ENCODE results near the gene SCFD2.
A peak's percentile ranks its signal among the peaks of the same experiment; 100 is the strongest.
"Not testable (repeated sequence)": the region's sequence is repeated elsewhere in the genome, so short reads cannot be mapped to it uniquely, and the experiment has no call there.

SCFD2 gene

GRCh38 chr4:52838729-52839586 is 526.9 kb downstream of the SCFD2 start:
- H3K36me3 Mint-ChIP-seq (ENCODE audit: low read depth) = no peaks in the 10 kb centered on the region
- no peaks in the 10 kb centered on the region for H3K27me3 Mint-ChIP-seq (ENCODE audit: low read depth)
- H3K4me3 Mint-ChIP-seq = peak overlapping the region in 1 of 3 experiments; percentile 24
- TF ChIP-seq, protein P1, sequence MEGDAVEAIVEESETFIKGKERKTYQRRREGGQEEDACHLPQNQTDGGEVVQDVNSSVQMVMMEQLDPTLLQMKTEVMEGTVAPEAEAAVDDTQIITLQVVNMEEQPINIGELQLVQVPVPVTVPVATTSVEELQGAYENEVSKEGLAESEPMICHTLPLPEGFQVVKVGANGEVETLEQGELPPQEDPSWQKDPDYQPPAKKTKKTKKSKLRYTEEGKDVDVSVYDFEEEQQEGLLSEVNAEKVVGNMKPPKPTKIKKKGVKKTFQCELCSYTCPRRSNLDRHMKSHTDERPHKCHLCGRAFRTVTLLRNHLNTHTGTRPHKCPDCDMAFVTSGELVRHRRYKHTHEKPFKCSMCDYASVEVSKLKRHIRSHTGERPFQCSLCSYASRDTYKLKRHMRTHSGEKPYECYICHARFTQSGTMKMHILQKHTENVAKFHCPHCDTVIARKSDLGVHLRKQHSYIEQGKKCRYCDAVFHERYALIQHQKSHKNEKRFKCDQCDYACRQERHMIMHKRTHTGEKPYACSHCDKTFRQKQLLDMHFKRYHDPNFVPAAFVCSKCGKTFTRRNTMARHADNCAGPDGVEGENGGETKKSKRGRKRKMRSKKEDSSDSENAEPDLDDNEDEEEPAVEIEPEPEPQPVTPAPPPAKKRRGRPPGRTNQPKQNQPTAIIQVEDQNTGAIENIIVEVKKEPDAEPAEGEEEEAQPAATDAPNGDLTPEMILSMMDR (IDR thresholded peaks at IDR 0.05; ENCODE audit: unreplicated experiment in 3 of 3) = no peak
- peak overlapping the region; percentile 81 to 94 (median 84) for H3K27ac Mint-ChIP-seq
- peaks cover 66% of the 10 kb centered on the region for H3K4me1 Mint-ChIP-seq
- H3K9me3 Mint-ChIP-seq = no peaks in the 10 kb centered on the region

GRCh38 chr4:52837716-52838558 is 527.9 kb downstream of the SCFD2 start:
- TF ChIP-seq, protein P1 (IDR thresholded peaks at IDR 0.05; ENCODE audit: unreplicated experiment in 3 of 3) = no peak
- Mint-ChIP-seq H3K27ac (peak overlapping the region; percentile 81 to 94 (median 84)), H3K27me3 (ENCODE audit: low read depth) (no peaks in the 10 kb centered on the region), H3K9me3 (no peaks in the 10 kb centered on the region), H3K4me3 (no peak overlapping the region), H3K4me1 (peaks cover 56% of the 10 kb centered on the region), H3K36me3 (ENCODE audit: low read depth) (no peaks in the 10 kb centered on the region)

GRCh38 chr4:52836678-52837077 is 529.2 kb downstream of the SCFD2 start:
- Mint-ChIP-seq H3K9me3 (no peaks in the 10 kb centered on the region), H3K4me1 (peaks cover 54% of the 10 kb centered on the region), H3K4me3 (no peak overlapping the region), H3K27me3 (ENCODE audit: low read depth) (peaks cover 5% of the 10 kb centered on the region), H3K36me3 (ENCODE audit: low read depth) (no peaks in the 10 kb centered on the region), H3K27ac (peak overlapping the region in 1 of 3 experiments; percentile 84)
- TF ChIP-seq, protein P1 (IDR thresholded peaks at IDR 0.05; ENCODE audit: unreplicated experiment in 3 of 3) = no peak

- Mint-ChIP-seq H3K27me3 (ENCODE audit: low read depth) (peaks cover 5% of the 10 kb centered on the region), H3K9me3 (no peaks in the 10 kb centered on the region), H3K27ac (no peak overlapping the region), H3K4me1 (peaks cover 50% of the 10 kb centered on the region), H3K36me3 (ENCODE audit: low read depth) (no peaks in the 10 kb centered on the region), H3K4me3 (no peak overlapping the region)
- TF ChIP-seq, protein P1 (IDR thresholded peaks at IDR 0.05; ENCODE audit: unreplicated experiment in 3 of 3) = no peak
Measured at GRCh38 chr4:52836120-52836519, 529.7 kb downstream of the SCFD2 start.

DNA sequence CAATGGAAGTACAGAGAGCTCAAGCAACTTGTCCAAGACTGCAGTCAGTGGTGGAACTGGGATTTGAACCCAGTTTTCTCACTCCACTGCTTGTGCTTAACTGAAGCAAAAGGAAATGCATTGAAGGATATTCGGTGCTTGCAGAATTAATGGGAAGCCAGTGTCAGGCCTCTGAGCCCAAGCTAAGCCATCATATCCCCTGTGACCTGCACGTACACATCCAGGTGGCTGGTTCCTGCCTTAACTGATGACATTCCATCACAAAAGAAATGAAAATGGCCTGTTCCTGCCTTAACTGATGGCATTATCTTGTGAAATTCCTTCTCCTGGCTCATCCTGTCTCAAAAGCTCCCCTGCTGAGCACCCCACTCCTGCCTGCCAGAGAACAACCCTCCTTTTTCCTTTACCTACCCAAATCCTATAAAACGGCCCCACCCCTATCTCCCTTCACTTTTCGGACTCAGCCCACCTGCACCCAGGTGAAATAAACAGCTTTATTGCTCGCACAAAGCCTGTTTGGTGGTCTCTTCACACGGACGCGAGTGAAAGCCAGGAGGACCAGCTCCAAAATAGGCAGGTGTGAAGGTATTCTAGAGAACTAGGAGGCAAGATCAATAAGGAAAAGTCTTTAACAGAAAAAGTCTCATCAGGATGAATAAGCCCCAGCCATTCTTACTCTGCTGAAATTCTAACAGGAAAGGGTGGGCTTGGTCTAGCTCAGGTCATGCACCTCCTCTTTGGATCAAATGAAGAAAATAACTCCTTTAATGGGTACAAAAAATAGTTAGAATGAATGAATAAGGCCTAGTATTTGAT is 531.0 kb downstream of the SCFD2 start:
- H3K9me3 Mint-ChIP-seq; H3K27me3 Mint-ChIP-seq (ENCODE audit: low read depth); H3K36me3 Mint-ChIP-seq (ENCODE audit: low read depth); H3K4me3 Mint-ChIP-seq; H3K27ac Mint-ChIP-seq: not testable (repeated sequence)
- H3K4me1 Mint-ChIP-seq = peaks cover 42% of the 10 kb centered on the region

Data from nephron (organoid).